GM13976 (cell line): ENCODE data around the gene CXCL3.

Source experiments
- DNase-seq: peaks from one replicate; pipeline ENCODE4 v3.0.0; 2012; ENCODE audit warnings: low spot score
- in situ Hi-C: fragments of 300-500 bp; cut with MboI; formaldehyde crosslinking; loops from one replicate; pipeline ENCODE4 v1.12.0; 2022; ENCODE audit warnings: low sequenced_read_pairs, mixed read lengths, inconsistent platforms; ENCODE audit not compliant: unreplicated experiment
- TF ChIP-seq, protein P1 (sequence below): IDR thresholded peaks from 2 replicates; pipeline ENCODE4 v1.5.1; 2012; ENCODE audit warnings: borderline replicate concordance, mild to moderate bottlenecking; ENCODE audit not compliant: insufficient read depth; ENCODE audit errors: extremely low read depth, missing control alignments, control extremely low read depth

CXCL3 gene

DNA sequence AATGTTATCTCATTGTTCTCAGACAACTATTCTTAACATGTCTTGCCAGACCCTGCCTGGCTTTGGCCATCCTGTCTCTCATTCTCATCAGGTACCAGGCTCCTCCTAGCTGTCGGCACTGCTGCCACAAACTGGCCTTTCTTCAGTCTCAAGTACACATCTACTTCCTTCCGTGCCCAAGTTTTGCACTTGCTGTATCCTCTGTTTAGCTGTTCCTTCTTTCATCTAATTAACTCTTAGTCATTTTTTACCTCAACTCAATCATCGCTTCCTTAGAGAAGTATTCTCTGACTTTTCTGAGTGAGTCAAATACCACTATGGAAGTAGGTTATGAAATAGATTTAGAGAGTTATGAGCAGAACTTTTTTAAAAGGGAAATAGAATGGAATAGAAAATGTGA, 19.7 kb downstream of the CXCL3 start:
- in situ Hi-C loops: no loop called here
- TF ChIP-seq, protein P1, sequence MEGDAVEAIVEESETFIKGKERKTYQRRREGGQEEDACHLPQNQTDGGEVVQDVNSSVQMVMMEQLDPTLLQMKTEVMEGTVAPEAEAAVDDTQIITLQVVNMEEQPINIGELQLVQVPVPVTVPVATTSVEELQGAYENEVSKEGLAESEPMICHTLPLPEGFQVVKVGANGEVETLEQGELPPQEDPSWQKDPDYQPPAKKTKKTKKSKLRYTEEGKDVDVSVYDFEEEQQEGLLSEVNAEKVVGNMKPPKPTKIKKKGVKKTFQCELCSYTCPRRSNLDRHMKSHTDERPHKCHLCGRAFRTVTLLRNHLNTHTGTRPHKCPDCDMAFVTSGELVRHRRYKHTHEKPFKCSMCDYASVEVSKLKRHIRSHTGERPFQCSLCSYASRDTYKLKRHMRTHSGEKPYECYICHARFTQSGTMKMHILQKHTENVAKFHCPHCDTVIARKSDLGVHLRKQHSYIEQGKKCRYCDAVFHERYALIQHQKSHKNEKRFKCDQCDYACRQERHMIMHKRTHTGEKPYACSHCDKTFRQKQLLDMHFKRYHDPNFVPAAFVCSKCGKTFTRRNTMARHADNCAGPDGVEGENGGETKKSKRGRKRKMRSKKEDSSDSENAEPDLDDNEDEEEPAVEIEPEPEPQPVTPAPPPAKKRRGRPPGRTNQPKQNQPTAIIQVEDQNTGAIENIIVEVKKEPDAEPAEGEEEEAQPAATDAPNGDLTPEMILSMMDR: no peak
- no peak for DNase-seq

DNA sequence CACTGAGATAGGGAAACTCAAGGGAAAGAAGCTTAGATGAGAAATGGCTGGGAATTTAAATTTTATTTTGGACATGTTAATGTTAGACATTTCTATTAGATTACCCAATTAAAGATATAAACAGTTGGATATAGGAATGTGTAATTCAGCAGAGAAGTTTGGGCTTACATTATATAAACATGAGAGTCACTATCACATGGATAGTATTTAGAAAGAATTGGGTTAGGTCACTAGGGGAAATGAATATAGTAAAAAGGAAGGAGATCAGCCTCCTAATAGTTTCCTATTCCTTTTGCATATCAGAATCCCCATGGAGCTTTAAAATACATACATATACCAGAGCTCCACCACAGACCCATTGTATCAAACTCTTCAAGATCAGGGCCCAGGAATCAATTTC, 20.4 kb downstream of the CXCL3 start:
- in situ Hi-C loops: no loop called here
- DNase-seq: no peak

DNA sequence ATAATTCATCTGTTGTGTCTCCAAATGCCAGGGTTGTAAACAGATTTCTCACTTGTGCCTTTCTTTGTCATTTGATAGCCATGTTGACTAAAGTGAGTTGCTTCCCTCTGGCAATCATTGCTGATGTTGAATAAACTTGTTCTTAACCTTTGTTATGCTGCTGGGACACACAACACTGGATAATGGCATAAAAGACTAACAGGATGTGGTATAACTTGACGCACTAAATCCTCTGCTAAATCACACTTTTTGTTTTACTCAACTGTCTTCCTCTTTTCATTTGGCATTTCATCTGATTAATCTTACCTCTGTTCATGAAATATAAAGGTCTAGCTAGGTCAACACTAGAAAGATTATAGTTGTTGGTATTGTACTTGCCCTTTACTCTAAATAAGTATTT, 22.4 kb downstream of the CXCL3 start:
- TF ChIP-seq, protein P1: no peak
- in situ Hi-C loops: no loop called here
- DNase-seq: no peak

More for the DNA sequence above, 20.4 kb downstream of the CXCL3 start:
- TF ChIP-seq, protein P1: no peak

DNA sequence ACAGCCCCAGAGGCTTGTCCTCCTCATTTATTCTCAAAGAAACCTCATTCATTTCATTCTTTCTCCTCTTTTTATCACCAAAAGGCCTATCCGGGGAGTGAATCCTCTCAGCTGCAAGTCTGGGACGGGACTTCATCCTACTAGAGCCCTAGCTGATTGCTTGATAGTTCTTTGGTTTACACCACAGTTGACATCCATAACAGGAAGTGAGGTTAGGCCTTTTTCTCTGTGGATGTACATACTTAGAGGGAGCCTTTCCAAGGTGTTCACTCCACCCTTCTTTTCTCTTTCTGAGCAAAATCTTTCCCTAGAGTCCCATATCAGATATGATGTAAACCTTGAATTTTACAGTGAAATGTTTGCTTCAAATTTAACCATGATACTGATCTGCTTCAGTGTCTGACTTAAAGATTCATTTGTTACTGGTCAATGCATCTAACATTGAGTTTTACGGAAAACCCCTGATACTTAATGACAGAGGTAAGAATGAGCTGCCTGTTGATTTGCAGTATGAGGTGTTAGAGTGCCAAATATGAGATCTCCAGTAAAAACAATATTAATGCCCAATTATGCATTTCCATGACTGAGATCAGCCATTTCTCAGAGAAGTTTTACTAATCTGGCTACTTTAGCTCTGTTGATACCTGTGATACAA, 23.2 kb downstream of the CXCL3 start:
- TF ChIP-seq, protein P1: no peak
- in situ Hi-C loops: no loop called here

DNA sequence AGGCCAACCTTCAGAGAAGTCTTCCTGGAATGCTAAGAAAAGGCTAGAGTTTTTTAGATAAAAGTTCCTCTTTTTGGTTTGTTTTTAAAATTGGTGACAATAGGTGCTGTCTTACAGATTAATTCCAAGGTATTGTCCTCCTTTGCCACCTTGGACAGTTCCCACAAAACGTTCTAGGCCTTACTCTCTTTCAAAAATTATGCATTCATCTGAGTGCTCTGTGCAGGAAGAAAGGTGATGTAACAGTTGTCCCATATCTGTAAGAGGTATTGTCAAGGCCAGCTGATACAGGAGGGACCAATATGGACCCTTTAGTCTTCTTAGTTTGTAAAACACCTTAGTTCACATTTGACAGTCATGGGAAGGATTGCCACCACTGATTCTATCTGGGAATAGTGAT, 24.2 kb downstream of the CXCL3 start:
- DNase-seq: no peak
- in situ Hi-C loops: no loop called here
- TF ChIP-seq, protein P1: no peak

More for the DNA sequence above, 23.2 kb downstream of the CXCL3 start:
- no peak for DNase-seq

DNA sequence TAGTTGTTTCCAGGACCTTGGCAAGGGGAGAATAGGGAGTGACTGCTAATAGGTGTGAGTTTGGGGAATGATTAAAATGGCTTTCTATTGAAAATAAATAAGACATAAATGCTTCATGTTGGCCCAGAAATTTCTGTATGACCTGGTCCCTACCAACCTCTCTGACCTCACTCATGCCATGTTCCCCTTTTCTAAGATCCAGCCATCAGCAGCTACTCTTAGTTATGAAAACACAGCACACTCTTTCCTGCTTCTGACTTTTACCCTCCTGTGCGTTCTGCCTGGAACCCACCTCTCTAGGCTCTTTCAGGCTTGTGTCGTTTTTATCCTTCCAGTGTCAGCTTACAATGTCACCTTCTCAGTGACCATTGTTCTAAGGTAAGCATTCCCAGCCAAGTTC, 25.2 kb downstream of the CXCL3 start:
- DNase-seq: no peak
- TF ChIP-seq, protein P1: no peak
- in situ Hi-C loops: no loop called here
